ENCODE results near the gene DUSP22. TPM values are rescaled to one million over a fixed set of nuclear protein-coding genes. Genes with fewer than 3 reads are reported as not detected.

DUSP22 gene
- total RNA-seq, 4 donors from 2014 or later = 67.0 to 97.3 (median 78.0) TPM

DNA sequence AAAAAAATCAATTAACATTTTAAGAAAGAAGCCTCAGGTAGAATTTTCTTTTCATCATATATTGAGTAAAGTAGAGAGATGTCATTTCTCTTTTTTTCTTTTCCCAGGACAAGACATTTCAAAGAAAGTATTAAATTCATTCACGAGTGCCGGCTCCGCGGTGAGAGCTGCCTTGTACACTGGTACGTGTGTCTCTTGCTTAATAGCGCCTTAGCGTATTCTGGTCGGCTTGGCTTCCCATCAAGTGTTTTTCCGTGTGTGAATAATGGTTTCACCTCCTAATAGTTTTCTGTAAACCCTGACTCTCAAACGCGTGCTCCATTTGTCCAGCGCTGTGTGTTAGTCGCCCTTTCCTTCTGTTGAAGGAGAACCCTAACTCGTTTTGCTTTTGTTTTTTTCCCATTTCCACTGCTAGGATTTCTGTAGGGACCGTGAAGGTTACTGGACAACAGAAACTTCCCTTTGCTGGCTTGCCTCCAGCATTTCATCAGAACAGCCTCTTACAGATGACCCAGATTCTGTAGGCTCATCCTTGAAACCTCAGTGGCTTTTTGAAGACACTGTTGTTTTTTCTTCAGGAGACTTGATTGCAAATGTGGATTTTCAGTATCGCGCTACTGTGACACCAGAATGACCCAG lies 53.6 kb downstream of the DUSP22 start:
- Histone ChIP-seq H3K9me3 (no peaks in the 10 kb centered on the region), H3K36me3 (peaks cover 0 to 55% of the 10 kb centered on the region in 2 donors), H3K4me1 (no peaks in the 10 kb centered on the region), H3K4me3 (no peak overlapping the region), H3K27ac (no peak overlapping the region), H3K27me3 (no peaks in the 10 kb centered on the region)
- WGBS, 2 donors (ENCODE audit: low coverage in 1 of 2) = 84 to 87% methylated on average over 17 of the region's 17 CpGs
- no peak for TF ChIP-seq POLR2AphosphoS5 (IDR thresholded peaks at IDR 0.05)
- TF ChIP-seq POLR2A (IDR thresholded peaks at IDR 0.05) = no peak
- TF ChIP-seq EP300 (IDR thresholded peaks at IDR 0.05) = no peak
- TF ChIP-seq, protein P1, sequence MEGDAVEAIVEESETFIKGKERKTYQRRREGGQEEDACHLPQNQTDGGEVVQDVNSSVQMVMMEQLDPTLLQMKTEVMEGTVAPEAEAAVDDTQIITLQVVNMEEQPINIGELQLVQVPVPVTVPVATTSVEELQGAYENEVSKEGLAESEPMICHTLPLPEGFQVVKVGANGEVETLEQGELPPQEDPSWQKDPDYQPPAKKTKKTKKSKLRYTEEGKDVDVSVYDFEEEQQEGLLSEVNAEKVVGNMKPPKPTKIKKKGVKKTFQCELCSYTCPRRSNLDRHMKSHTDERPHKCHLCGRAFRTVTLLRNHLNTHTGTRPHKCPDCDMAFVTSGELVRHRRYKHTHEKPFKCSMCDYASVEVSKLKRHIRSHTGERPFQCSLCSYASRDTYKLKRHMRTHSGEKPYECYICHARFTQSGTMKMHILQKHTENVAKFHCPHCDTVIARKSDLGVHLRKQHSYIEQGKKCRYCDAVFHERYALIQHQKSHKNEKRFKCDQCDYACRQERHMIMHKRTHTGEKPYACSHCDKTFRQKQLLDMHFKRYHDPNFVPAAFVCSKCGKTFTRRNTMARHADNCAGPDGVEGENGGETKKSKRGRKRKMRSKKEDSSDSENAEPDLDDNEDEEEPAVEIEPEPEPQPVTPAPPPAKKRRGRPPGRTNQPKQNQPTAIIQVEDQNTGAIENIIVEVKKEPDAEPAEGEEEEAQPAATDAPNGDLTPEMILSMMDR (IDR thresholded peaks at IDR 0.05) = no peak
- no peak for ATAC-seq

DNA sequence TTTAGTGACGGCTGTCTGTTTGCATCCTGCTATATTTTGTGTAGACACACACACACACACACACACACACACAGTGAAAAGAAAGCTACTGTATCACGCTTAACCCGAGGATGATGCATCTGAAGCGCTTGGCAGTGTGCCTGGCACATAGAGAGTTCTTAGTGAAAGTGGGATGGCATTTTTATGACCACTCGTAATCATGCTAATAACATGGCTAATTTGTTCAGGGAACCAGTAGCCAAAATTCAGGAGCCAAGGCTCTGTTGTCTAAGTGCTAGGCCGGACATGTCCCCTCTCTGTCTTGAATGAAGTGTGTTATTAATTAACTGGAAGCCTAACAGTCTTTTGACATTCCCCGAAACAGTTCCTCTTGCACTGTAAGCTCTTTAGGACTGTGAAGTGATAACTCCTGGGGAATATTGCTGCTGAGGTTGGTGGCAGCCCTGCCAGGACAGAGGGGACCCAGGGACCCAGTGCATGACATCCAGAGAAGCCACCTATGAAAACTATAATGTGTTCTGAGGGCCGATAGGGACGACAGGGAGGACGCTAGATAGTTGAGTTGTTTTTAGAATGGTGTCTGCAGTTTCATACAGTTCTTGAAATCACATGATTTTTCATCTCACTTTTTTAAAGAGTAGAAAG lies 54.2 kb downstream of the DUSP22 start:
- H3K9me3 ChIP-seq = no peaks in the 10 kb centered on the region

DNA sequence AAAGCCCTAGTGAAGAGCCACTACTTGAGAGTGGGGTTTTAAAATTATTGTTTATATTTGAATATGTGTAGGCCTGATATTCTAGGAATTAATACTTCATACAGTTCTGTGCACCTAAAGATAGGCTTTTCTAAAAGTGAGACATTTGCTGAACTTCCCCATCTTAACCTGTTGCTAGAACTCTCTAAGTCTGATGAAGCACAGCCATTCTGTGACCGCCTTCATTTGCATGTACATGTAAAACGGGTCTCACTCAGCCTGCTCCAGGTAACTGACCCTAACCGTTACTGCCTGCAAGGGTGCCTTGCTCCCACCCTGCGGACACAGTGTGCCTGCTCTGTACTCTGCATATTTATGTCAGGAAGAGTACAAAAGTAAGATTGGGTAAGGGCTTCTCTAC lies 54.9 kb downstream of the DUSP22 start:
- Histone ChIP-seq H3K4me3 (no peak overlapping the region), H3K9me3 (no peaks in the 10 kb centered on the region), H3K4me1 (no peaks in the 10 kb centered on the region), H3K36me3 (peaks cover 0 to 69% of the 10 kb centered on the region in 2 donors), H3K27me3 (no peaks in the 10 kb centered on the region), H3K27ac (no peak overlapping the region)
- no peak for ATAC-seq
- WGBS, 2 donors (ENCODE audit: low coverage in 1 of 2) = 79 to 86% methylated on average over 4 of the region's 4 CpGs
- no peak for TF ChIP-seq POLR2A (IDR thresholded peaks at IDR 0.05)
- no peak for TF ChIP-seq EP300 (IDR thresholded peaks at IDR 0.05)
- TF ChIP-seq POLR2AphosphoS5 (IDR thresholded peaks at IDR 0.05) = no peak
- TF ChIP-seq, protein P1 (IDR thresholded peaks at IDR 0.05) = no peak

More for the DNA sequence above, 54.2 kb downstream of the DUSP22 start:
- no peaks in the 10 kb centered on the region for H3K27me3 ChIP-seq
- H3K36me3 ChIP-seq = peaks cover 0 to 62% of the 10 kb centered on the region in 2 donors
- no peak for TF ChIP-seq POLR2AphosphoS5 (IDR thresholded peaks at IDR 0.05)
- TF ChIP-seq, protein P1 (IDR thresholded peaks at IDR 0.05) = no peak
- TF ChIP-seq EP300 (IDR thresholded peaks at IDR 0.05) = no peak
- no peak for TF ChIP-seq POLR2A (IDR thresholded peaks at IDR 0.05)
- no peak for ATAC-seq
- H3K4me3 ChIP-seq = no peak overlapping the region
- no peaks in the 10 kb centered on the region for H3K4me1 ChIP-seq
- H3K27ac ChIP-seq = no peak overlapping the region
- WGBS, 2 donors (ENCODE audit: low coverage in 1 of 2) = 79 to 84% methylated on average over 9 to 10 of the region's 10 CpGs

DNA sequence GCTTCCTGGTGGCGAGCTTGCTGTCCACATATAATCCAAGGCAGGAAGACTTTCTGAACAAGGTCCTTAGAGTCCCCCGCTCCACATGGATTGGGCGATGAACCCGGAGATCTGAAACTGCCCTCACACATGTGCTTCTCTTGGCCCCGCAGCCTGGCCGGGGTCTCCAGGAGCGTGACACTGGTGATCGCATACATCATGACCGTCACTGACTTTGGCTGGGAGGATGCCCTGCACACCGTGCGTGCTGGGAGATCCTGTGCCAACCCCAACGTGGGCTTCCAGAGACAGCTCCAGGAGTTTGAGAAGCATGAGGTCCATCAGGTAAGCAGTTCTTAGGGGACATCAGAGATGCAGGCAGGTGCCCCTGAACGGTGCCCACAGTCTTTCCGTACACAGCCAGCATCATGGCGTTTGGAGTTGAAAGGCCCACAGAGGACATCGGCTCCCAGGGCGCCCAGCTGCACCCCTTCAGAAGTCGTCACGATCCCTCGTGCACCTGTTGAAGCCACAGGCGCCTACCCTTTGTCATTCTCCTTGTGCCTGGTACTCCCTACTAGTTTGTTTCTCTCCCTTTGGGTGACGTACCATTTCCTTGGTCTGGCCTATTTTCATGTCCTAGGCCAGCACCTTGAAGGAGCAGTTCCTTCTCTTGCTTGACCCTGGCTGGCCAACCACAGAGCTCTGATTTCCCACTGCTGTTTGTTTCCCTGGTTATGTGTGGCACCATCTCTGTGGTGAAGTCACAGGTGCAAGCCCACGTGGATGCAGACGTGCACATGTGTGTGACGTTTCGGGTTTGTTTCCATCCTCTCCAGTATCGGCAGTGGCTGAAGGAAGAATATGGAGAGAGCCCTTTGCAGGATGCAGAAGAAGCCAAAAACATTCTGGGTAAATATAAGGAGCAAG lies 55.9 kb downstream of the DUSP22 start:
- no peaks in the 10 kb centered on the region for H3K9me3 ChIP-seq
- H3K4me1 ChIP-seq = no peaks in the 10 kb centered on the region
- TF ChIP-seq POLR2A (IDR thresholded peaks at IDR 0.05) = no peak
- TF ChIP-seq, protein P1 (IDR thresholded peaks at IDR 0.05) = no peak
- TF ChIP-seq POLR2AphosphoS5 (IDR thresholded peaks at IDR 0.05) = no peak
- no peak for TF ChIP-seq EP300 (IDR thresholded peaks at IDR 0.05)
- no peak overlapping the region for H3K4me3 ChIP-seq
- ATAC-seq = no peak
- H3K27ac ChIP-seq = no peak overlapping the region
- no peaks in the 10 kb centered on the region for H3K27me3 ChIP-seq
- peaks cover 0 to 75% of the 10 kb centered on the region in 2 donors for H3K36me3 ChIP-seq
- WGBS, 2 donors (ENCODE audit: low coverage in 1 of 2) = 92 to 96% methylated on average over 19 to 21 of the region's 27 CpGs
